Skeletal muscle satellite cell (primary cell): ENCODE results near the gene GRIA4.

Experiments
- H3K27me3 ChIP-seq: 2 replicates; pipeline ENCODE4 v1.7.0; 2013; ENCODE audit warnings: low read length; ENCODE audit not compliant: control insufficient read depth, insufficient read depth
- H3K36me3 ChIP-seq: 2 replicates; pipeline ENCODE4 v1.7.0; 2013; ENCODE audit warnings: mild to moderate bottlenecking, control low read depth, low read length; ENCODE audit not compliant: insufficient read depth
- H3K4me1 ChIP-seq: 2 replicates; pipeline ENCODE4 v1.7.0; 2013; ENCODE audit warnings: low read length; ENCODE audit not compliant: control insufficient read depth, insufficient read depth
- H3K4me2 ChIP-seq: 2 replicates; pipeline ENCODE4 v1.7.0; 2013; ENCODE audit warnings: mild to moderate bottlenecking, low read length
- H3K4me3 ChIP-seq: 2 replicates; pipeline ENCODE4 v1.7.0; 2013; ENCODE audit warnings: low read length
- H3K9ac ChIP-seq: 2 replicates; pipeline ENCODE4 v1.7.0; 2013; ENCODE audit warnings: mild to moderate bottlenecking, low read depth, low read length, moderate library complexity
- H3K9me3 ChIP-seq: replicated peaks from 2 replicates; pipeline ENCODE4 v1.7.0; 2013; ENCODE audit warnings: mild to moderate bottlenecking, control low read depth, low read length

Gene GRIA4

GRCh38 chr11:105838668-105839384 lies 229.0 kb downstream of the GRIA4 start:
- H3K27me3 ChIP-seq, result no peaks in the 10 kb centered on the region
- H3K4me1 ChIP-seq, result no peaks in the 10 kb centered on the region
- H3K4me2 ChIP-seq, result no peak overlapping the region
- no peaks in the 10 kb centered on the region for H3K9me3 ChIP-seq
- H3K36me3 ChIP-seq, result no peaks in the 10 kb centered on the region
- H3K9ac ChIP-seq, result no peak overlapping the region
- no peak overlapping the region for H3K4me3 ChIP-seq

- no peaks in the 10 kb centered on the region for H3K36me3 ChIP-seq
- no peaks in the 10 kb centered on the region for H3K9me3 ChIP-seq
- H3K4me1 ChIP-seq, result no peaks in the 10 kb centered on the region
Measured at GRCh38 chr11:105840391-105840790, 230.5 kb downstream of the GRIA4 start.

GRCh38 chr11:105852403-105852802 lies 242.5 kb downstream of the GRIA4 start:
- H3K4me1 ChIP-seq, result no peaks in the 10 kb centered on the region
- no peaks in the 10 kb centered on the region for H3K27me3 ChIP-seq
- no peaks in the 10 kb centered on the region for H3K36me3 ChIP-seq
- no peak overlapping the region for H3K4me2 ChIP-seq
- H3K9me3 ChIP-seq, result no peaks in the 10 kb centered on the region
- no peak overlapping the region for H3K4me3 ChIP-seq
- H3K9ac ChIP-seq, result no peak overlapping the region

More at GRCh38 chr11:105840391-105840790, 230.5 kb downstream of the GRIA4 start:
- no peaks in the 10 kb centered on the region for H3K27me3 ChIP-seq
- H3K4me2 ChIP-seq, result no peak overlapping the region
- H3K9ac ChIP-seq, result no peak overlapping the region
- H3K4me3 ChIP-seq, result no peak overlapping the region

- H3K9me3 ChIP-seq, result no peaks in the 10 kb centered on the region
- no peaks in the 10 kb centered on the region for H3K4me1 ChIP-seq
- H3K9ac ChIP-seq, result no peak overlapping the region
- no peak overlapping the region for H3K4me2 ChIP-seq
- no peaks in the 10 kb centered on the region for H3K27me3 ChIP-seq
- H3K4me3 ChIP-seq, result no peak overlapping the region
- H3K36me3 ChIP-seq, result no peaks in the 10 kb centered on the region
Measured at GRCh38 chr11:105854269-105854668, 244.4 kb downstream of the GRIA4 start.

GRCh38 chr11:105856954-105857353 lies 247.1 kb downstream of the GRIA4 start:
- Histone ChIP-seq H3K4me3 (no peak overlapping the region), H3K4me2 (no peak overlapping the region), H3K9me3 (no peaks in the 10 kb centered on the region), H3K9ac (no peak overlapping the region), H3K36me3 (no peaks in the 10 kb centered on the region), H3K4me1 (no peaks in the 10 kb centered on the region), H3K27me3 (no peaks in the 10 kb centered on the region)

GRCh38 chr11:105857728-105858127 lies 247.9 kb downstream of the GRIA4 start:
- no peak overlapping the region for H3K4me3 ChIP-seq
- no peaks in the 10 kb centered on the region for H3K9me3 ChIP-seq
- H3K4me1 ChIP-seq, result no peaks in the 10 kb centered on the region
- H3K27me3 ChIP-seq, result no peaks in the 10 kb centered on the region
- H3K9ac ChIP-seq, result no peak overlapping the region
- H3K36me3 ChIP-seq, result no peaks in the 10 kb centered on the region
- no peak overlapping the region for H3K4me2 ChIP-seq

GRCh38 chr11:105858841-105859240 lies 249.0 kb downstream of the GRIA4 start:
- Histone ChIP-seq H3K4me1 (no peaks in the 10 kb centered on the region), H3K9me3 (no peaks in the 10 kb centered on the region), H3K4me3 (no peak overlapping the region), H3K36me3 (no peaks in the 10 kb centered on the region), H3K4me2 (no peak overlapping the region), H3K27me3 (no peaks in the 10 kb centered on the region), H3K9ac (no peak overlapping the region)

GRCh38 chr11:105860105-105860504 lies 250.2 kb downstream of the GRIA4 start:
- Histone ChIP-seq H3K4me3 (no peak overlapping the region), H3K4me2 (no peak overlapping the region), H3K4me1 (no peaks in the 10 kb centered on the region), H3K9me3 (no peaks in the 10 kb centered on the region), H3K27me3 (no peaks in the 10 kb centered on the region), H3K36me3 (no peaks in the 10 kb centered on the region), H3K9ac (no peak overlapping the region)

- H3K4me1 ChIP-seq, result no peaks in the 10 kb centered on the region
- no peaks in the 10 kb centered on the region for H3K36me3 ChIP-seq
- no peak overlapping the region for H3K4me3 ChIP-seq
- no peak overlapping the region for H3K9ac ChIP-seq
- no peaks in the 10 kb centered on the region for H3K27me3 ChIP-seq
- H3K4me2 ChIP-seq, result no peak overlapping the region
- no peaks in the 10 kb centered on the region for H3K9me3 ChIP-seq
Measured at GRCh38 chr11:105861225-105861624, 251.4 kb downstream of the GRIA4 start.

GRCh38 chr11:105862736-105863367 lies 253.0 kb downstream of the GRIA4 start:
- H3K4me1 ChIP-seq, result no peaks in the 10 kb centered on the region
- no peaks in the 10 kb centered on the region for H3K36me3 ChIP-seq
- H3K27me3 ChIP-seq, result no peaks in the 10 kb centered on the region
- no peak overlapping the region for H3K4me2 ChIP-seq
- H3K9me3 ChIP-seq, result no peaks in the 10 kb centered on the region
- H3K4me3 ChIP-seq, result no peak overlapping the region
- no peak overlapping the region for H3K9ac ChIP-seq

GRCh38 chr11:105863523-105863922 lies 253.7 kb downstream of the GRIA4 start:
- H3K9ac ChIP-seq, result no peak overlapping the region
- no peaks in the 10 kb centered on the region for H3K27me3 ChIP-seq
- H3K4me2 ChIP-seq, result no peak overlapping the region
- H3K4me1 ChIP-seq, result no peaks in the 10 kb centered on the region
- H3K4me3 ChIP-seq, result no peak overlapping the region
- no peaks in the 10 kb centered on the region for H3K9me3 ChIP-seq
- H3K36me3 ChIP-seq, result no peaks in the 10 kb centered on the region

GRCh38 chr11:105867742-105868141 lies 257.9 kb downstream of the GRIA4 start:
- Histone ChIP-seq H3K4me3 (no peak overlapping the region), H3K4me2 (no peak overlapping the region), H3K4me1 (no peaks in the 10 kb centered on the region), H3K27me3 (no peaks in the 10 kb centered on the region), H3K9me3 (no peaks in the 10 kb centered on the region), H3K36me3 (no peaks in the 10 kb centered on the region), H3K9ac (no peak overlapping the region)
